Measurements from ENCODE around the gene HMBS.
"Not testable (repeated sequence)": the region's sequence is repeated elsewhere in the genome, so short reads cannot be mapped to it uniquely, and the experiment has no call there.

The HMBS gene

GRCh38 chr11:119084663-119085436, at the start of gene HMBS:
HMBS (plus strand) TSS chr11:119084881; CDS start chr11:119085034, 153 bp downstream.
- FAIRE-seq, result peak; percentile 89

DNA sequence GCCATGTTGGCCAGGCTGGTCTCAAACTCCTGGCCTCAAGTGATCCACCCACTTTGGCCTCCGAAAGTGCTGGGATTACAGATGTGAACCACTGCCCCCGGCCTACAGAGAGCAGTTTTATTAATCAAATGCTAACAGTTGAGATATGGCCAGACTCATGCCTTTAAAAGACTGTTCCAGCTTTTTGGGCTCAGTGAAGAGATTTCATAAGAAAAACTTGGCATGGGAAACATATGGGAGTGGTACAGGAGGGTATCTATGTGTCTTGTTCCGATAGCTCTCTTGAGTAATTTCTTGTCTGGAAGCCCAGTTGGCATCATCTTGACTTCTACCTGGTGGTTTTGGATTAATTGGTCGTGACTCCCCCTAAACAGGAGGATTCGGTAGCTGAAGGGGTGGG, 45.8 kb upstream of the HMBS start:
- no peak for FAIRE-seq

- not testable (repeated sequence) for FAIRE-seq
Observed at GRCh38 chr11:119039471-119039870, 45.2 kb upstream of the HMBS start.

DNA sequence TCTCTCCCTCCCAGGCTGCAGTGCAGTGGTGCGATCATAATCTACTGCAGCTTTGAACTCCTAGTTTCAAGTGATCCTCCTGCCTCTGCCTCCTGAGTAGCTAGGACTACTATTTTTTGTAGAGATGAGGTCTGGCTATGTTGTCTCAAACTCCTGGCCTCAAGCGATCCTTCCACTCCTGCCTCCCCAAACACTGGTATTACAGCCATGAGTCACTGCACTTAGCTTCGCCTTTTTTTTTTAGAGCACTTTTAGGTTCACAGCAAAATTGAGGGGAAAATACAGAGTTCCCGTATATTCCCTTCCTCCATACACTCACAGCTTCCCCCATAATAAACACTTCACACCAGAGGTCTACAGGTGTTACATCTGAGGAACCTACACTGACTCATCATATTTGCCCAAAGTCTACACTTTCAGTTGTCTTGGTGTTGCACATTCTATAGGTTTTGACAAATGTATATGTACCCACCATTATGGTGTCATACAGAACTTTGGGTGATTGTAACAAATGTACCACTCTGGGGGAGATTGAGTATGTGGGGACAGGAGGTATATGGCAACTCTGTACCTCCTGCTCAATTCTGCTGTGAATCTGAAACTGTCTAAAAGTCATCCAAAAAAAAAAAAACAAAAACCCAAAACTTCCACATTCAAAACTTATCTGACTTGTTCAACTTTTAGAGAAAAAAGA, 42.7 kb upstream of the HMBS start:
- no peak for FAIRE-seq

DNA sequence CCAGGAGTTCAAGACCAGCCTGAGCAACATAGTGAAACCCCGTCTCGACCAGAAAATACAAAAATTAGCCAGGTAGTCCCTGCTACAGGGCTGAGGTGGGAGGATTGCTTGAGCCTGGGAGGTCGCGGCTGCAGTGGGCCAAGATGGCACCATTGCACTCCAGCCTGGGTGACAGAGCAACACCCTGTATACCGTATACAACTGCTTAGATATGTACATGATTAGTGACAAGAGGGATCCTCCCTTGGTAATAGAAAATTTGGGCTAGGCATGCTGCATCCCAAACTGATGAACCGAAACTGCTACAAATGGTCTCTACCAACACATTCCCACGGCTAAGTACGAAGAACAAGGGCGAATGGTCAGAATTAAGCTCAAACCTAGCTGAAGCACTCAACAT, 41.8 kb upstream of the HMBS start:
- no peak for FAIRE-seq

DNA sequence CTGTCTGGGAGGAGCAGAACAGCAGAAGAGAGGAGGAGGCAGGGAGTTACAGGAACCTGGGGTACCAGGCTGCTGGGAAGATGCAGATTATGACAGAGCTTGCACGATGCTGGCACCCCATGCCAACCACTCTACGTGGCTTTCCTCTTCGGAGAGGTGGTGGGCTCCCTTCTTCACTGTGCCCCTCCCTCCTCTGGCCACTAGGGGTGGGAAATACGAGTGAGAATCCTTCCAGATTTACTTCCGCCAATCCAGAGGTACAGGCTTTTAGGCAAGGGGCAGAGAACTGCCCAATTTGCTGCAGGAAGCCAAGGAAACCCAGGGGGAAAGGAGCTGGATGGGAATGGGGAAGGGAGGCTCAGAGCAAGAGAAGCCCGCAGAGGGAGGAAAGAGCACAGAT, 40.0 kb upstream of the HMBS start:
- FAIRE-seq, result no peak

GRCh38 chr11:119046489-119046888, 38.2 kb upstream of the HMBS start:
- FAIRE-seq, result no peak

DNA sequence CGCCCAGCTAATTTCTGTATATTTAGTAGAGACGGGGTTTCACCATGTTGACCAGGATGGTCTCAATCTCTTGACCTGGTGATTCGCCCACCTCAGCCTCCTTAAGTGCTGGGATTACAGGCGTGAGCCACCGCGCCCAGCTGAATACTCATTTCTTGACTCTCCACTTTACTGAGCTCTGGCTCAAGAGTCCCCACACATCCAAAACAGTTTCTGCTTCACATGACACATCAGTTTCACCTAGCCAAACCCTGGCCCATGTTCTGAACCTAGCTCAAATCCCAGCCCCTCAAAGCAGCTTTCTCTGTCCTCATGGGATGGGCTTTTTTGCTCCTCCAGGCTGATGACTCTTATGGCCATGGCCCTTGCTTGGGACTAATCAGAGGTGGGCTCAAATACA, 37.5 kb upstream of the HMBS start:
- no peak for FAIRE-seq

GRCh38 chr11:119048644-119049043, 36.0 kb upstream of the HMBS start:
- FAIRE-seq, result no peak

GRCh38 chr11:119049081-119049480, 35.6 kb upstream of the HMBS start:
- FAIRE-seq, result no peak

DNA sequence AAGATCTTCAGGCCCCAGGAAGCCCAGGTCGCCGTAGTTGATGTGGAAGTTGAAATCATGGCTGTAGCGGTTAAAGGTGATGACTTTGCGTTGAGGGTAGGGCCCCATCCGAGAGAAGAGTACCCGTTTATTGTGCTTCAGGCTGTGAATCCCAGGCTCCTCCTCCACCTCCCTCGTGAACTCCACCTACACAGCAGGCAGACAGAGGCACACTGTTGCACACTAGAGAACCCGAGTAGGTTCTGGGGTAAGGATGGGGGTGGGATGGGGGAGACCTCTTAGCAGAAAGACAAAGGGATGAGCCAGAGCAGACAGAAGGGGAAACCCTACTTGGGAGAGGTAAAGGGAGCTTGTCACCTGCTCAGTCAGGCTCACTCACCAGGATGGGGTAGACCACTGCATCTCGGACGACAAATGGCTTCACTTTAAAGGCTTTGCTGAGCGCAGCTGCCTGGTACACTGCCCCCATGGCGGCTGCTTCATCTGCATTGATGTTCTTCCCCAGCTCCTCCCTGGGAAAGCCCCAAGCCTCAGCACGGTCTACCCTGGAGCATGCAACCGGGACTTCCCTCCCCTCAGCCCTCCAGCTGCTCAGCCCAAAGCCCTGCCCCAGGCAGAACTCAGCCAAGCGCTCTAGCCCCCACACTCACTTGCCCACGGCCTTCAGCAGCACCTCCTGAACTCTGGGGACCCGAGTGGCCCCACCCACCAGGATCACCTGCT, 33.1 kb upstream of the HMBS start:
- FAIRE-seq, result no peak

- no peak for FAIRE-seq
Observed at GRCh38 chr11:119052163-119052814, 32.4 kb upstream of the HMBS start.

- FAIRE-seq, result no peak
Observed at GRCh38 chr11:119054418-119054817, 30.3 kb upstream of the HMBS start.

GRCh38 chr11:119055901-119056300, 28.8 kb upstream of the HMBS start:
- FAIRE-seq, result no peak

GRCh38 chr11:119056421-119056999, 28.2 kb upstream of the HMBS start:
- no peak for FAIRE-seq

DNA sequence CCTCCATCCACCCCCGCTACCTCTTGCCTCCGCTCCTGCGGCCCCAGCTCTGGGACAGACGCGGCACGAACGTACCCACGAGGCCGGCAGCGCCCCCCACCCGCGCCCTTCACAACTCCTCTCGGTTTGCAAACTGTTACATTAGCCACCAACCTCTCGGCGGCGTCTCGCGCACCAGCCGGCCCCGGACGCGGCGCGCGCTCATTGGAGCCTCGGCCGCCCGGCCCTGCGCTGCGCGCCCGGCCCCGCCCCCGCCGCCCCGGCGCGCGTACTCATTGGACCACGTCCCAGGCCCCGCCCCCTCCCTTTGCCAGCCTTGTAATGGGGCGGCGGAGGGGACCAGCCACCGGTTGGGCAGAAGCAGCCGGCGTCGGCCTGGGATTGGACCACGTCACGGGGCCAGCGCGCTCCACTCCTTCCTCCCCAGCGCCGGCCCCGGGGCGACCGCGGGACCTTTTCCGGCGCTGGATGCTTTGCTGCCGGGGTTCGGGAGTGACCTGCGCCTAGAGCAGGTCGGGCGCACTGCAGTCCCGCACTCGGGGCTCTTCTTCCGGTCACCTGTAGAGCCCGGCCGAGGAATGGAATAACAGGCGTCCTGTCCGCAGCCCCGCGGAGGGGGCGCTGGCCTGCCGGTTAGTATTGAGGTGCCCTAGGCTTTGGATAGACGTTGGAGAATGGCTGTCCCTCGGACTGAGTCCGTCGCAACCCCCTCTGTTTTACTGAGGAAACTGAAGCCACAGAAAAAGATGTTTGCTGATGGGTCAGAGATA, 27.5 kb upstream of the HMBS start, which contains the start of gene HYOU1:
HYOU1 (minus strand) TSS at position 206 of the 770 bp plus-strand sequence. CDS start 1,045 bp downstream, outside the sequence.
- FAIRE-seq, result no peak

- FAIRE-seq, result not testable (repeated sequence)
Observed at GRCh38 chr11:119059128-119059527, 25.6 kb upstream of the HMBS start.

DNA sequence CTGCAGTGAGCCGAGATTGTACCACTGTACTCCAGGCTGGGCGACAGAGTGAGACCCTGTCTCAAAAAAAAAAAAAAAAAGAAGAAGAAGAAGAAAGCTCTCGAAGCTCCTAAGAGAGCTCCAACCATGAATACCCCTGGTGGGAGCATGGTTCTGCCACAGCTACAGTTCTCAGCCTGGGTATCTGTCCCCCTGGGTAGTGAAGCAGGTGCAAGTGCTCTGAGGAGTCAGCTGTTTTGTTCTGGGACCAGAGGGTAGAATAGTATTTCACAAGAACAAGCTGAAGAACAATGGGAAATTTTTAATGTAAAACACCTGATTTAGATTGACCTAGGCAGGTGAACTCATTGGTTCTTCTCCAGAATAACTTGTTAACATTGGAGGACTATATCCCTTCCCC, 23.4 kb upstream of the HMBS start:
- no peak for FAIRE-seq

GRCh38 chr11:119062779-119063178, 21.9 kb upstream of the HMBS start:
- no peak for FAIRE-seq

GRCh38 chr11:119065369-119065768, 19.3 kb upstream of the HMBS start:
- no peak for FAIRE-seq

DNA sequence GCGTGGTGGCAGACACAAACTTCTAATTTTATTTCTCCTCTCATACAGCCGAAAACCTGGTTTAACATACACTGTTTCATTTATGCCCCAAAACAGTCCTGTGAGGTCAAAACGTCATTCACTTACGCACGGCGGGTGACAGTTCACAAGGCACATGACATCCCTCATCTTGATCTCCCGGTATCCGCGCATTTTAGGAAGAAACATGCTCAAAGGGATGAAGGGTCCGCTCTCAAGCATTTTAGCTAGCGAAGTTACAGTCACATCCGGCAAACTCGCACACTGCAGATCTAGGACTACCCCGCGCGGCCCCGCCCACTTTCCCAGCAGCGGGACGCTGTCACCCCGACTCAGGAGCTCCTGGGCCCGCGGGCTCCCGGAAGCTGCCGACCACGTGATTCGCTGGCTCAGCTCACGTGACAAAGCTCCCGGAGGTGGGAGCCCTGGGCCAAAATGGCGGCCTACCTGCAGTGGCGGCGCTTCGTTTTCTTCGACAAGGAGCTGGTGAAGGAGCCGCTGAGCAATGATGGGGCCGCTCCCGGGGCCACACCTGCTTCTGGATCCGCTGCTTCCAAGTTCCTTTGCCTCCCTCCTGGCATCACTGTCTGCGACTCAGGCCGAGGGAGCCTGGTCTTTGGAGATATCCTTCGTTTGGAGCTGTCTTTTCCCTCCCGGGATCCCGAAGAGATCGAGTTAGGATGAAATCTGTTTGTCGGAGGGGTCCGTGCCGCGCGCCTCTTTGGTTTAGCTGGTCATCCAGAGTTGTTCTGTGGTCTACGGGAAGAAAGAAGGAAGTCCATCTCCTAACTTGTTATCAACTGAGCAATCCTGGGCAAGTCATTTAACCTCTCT, 17.1 kb upstream of the HMBS start, which contains the start of gene VPS11:
VPS11 (plus strand) TSS at position 448 of the 852 bp plus-strand sequence; CDS start at position 454, 6 bp downstream.
- peak; percentile 69 for FAIRE-seq
